ENCODE data around the gene APEH.

APEH gene

DNA sequence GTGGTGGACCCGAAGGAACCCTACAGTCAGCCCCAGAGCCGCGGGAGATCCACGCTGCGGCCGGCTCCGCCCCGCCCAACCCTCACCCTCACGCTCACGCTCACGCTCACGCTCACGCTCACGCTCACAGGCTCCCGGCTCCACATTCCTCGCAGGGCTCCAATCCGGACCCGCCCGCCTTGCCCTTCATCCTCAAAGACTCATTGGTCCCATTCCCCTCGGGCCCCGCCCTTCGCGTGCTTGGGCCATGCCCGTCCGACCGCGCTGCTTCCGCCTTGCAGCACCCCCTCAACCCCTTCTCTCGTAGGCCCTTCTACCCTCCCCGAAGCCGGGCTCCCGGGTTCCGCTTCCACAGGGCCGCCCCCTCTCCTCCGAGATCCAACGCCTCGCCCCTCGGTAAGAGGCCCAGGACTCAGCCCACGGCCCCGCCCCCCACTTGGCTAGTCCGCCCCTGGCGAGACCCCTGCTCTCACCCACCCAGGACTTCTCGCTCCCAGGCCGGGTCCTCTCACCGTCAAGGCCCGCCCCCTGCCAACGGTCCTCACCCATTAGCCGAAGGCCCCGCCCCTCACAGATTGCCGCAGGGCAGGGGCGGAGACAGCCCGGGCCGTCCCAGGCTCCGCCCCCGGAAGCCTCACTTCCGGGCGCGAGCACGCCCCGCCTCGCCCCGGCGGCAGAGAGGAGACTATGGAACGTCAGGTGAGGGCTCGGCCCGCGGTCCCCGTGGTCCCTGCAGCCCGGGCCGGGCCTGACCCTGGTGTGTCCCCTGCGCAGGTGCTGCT lies at the start of gene APEH:
TSS of gene APEH (plus strand) at position 637 of the 782 bp plus-strand sequence. CDS start at position 688, 51 bp downstream.
- no peak for DNase-seq

DNA sequence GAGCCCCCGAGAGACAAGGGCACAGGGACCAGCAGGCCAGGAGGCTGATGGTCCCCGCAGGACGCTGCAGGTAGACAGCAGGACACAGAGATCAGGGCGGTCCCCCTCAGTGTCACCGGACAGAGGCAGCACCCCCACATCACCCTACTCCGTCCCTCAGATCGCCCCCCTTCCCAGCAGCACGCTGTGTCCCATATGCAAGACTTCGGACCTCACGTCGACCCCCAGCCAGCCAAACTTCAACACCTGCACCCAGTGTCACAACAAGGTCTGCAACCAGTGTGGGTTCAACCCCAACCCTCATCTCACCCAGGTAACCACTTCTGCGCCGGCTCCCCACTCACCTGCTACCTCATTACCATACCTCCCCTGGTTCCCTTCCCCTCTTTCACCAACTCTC lies 49.1 kb upstream of the APEH start:
- DNase-seq: no peak

DNA sequence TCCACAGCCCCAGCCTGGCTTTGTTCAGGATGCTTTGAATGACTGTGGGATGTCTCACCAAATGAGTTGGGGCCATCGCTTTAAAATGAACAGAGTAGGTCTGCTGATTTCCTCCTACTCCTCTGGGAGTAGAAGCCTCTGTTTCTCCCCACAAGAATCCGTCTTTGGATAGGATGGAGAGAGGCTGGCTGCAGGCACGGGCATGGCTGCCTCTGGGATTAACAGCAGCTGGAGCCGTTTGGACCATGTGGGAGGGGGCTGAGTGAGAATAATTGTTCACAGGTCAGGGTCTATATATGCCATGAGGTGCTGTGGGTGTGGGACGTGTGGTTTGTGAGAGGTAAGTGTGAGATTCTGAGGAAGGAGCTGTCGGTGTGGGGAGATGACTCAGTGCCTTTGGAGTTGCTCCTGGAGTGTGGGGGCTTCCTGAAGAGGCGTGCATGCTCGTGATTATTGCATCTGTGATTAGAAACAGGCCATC lies 48.0 kb upstream of the APEH start:
- DNase-seq: no peak

DNA sequence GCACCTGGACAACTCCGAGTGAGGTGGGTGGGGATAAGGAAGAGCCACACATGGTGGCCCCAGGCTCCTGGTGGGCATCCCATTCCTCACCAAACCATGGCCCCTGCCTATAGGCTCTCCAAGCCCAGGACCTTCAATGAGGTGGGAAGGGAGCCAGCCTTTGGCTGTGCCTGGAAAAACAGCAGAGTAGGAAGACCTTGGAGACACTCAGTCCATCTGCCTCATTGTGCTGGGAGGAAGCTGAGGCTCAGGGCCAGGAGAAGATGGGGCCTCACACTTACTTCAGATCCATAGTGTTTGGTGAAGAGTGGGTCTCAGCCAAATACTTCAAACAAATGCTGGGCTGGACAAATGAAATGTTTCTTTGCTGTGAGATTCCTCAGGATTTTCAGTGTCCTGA lies 47.4 kb upstream of the APEH start:
- DNase-seq: no peak

DNA sequence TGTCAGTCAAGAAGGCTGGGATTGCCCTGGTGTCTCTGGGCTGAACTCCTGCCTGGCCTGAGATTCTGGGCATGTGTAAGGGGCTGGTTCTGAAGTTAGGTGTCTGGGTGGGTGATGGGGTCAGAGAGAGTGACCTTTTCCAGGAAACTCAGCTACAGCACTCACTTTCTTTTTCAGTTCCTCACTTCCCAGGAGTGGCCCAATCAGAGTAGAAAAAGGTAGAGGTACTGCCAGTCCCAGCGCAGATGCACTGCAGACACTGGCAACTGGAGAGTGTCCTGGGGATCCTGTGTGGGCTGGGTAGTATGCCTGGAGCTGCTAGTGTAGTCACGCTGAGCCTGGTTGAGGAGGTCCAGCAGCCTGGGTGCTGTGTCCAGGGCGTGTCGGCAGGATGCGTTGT lies 46.5 kb upstream of the APEH start:
- no peak for DNase-seq

DNA sequence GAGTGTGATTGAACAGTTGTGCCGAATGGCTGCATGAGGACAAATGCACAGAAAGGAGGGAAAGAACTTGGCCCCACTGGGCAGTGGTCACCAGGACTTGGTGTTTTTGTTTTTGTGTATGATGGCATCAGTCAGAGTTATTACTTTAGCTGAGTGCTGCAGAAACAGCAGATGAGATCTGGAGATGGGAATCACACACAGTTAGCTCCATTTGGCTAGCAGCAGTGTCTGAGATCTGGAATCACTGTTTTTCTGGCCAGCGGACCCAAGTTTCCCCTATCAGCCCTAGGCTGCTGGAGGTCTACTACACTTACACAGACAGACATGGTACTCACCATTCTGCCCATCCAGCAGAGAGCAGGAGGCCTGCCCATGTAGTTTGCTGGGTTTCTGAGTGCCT lies 45.9 kb upstream of the APEH start:
- no peak for DNase-seq

DNA sequence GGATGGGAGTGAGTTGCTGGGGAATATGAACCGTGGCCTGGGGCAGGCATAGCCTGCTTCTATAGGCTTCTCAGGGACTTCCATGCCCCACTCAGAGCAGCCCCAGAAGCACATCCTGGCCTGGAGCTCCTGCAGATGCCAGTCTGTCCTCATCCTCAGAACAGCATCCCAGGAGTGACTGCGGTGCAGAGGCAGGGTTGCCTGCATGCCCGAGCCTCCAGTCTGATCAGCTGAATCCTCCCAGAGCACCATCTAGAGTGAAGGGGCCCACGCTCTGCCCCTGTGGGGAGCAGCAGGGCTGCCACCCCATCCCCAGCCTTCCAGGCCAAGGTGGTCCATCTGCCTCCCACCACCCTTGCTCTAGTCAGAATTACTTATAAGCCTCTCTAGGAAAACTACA lies 44.7 kb upstream of the APEH start:
- no peak for DNase-seq

DNA sequence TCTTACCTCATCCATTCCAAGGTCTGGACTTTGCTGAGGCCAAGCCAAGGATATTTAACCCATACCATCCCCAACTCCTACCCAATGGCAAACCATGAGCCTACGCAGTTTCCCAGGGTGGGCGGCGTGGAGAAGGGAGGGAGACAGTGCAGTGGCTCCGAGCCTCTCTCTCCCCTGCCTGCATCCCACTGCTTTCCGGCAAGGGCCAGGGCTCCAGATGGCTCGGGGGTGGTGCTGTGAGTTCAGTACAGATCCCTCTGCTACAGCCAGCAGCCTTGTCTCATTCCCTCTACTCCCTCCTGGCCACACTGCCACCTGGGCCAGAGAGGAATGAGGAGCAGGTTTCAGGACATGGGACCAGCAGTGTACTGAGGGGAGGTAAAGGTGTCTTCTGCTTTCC lies 44.3 kb upstream of the APEH start:
- no peak for DNase-seq

DNA sequence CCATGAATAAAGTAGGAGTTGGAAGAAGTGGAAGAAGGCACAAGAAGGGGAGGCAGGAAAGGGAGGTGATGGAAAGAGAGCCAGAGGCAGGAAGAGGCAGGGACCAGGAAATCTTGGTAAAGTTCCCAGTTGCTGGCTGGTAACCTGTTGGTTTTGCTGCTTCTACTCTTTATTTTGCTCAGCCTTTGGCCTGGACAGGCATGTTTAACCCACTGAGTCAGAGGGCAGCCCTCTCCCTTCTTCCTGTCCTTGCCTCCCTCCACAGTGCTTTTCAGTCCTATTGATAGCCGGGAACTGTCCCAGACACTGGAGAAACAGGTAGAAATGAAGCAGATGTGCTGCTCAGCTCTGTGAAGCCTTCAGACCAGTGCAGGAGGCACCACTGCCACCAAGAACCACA lies 43.4 kb upstream of the APEH start:
- DNase-seq: no peak

DNA sequence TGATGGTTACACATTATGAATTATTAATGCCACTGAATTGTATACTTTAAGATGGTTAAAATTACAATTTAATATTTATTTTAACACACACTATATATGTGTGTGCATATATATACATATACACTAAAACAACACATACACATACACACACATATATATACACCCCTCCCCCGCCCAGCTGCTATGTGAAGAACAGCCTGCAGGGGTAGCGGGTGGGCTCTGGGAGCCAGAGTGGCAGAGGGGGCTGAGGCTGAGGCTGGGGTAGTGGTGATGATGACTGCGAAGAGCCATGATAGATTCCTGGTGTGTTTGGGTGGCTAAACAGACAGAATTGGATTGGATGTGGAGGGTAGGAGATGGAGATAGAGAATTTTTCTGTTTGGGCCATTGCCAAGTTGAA lies 39.4 kb upstream of the APEH start:
- DNase-seq: no peak

DNA sequence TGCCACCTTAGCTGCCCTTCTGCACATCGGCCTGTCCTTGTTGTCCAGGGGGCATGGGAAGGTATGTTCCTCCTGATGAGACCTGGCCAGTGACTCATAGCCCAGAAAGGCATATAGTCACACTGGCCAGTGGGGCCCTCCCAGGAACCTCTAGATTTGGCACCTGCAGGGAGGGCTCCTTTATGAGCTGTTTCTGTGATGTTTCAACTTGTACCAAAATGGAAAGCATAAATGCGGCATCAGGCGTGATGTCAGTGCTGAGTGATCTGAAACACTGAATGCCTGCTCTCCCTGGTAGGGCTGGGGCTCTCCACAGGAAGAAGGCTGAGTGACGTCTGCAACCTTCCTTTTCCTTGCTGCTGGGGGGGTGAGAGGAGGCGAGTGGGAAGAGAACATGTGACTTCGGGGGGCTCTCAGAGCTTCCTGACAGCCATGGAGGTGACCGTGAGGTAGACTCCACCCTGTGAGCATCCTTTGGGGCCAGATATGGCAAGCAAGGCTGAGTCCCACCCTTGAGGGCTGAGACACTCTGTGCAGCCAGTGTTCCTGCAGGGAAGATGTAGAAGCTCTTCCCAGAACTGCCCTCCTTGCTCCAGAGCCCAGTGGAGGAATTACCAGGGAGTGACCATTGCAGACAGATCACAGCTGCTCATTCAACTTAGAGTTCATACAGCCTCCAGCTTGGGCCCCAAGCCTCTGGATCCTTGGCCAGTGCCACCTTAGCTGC lies 37.1 kb upstream of the APEH start:
- DNase-seq: no peak

DNA sequence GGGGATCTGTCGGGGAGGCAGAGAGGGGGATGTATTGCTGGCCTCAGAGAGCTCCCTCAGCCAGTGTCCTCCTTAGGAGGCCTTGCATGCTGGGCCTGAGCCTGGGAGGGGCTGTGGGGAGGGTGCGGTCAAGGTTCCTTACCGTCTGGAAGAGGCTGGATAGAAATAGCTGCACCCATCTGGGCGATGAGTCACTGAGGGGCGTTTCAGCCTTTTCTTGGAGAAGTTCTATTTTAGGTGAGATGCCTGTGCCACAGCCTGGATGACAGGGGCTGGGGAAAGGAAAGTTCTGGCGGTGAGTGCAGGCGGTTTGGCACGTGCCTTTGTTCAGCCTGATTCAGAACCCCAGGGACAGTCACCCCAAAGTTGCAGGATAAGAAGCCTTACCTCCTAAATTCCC lies 35.7 kb upstream of the APEH start:
- DNase-seq: no peak

DNA sequence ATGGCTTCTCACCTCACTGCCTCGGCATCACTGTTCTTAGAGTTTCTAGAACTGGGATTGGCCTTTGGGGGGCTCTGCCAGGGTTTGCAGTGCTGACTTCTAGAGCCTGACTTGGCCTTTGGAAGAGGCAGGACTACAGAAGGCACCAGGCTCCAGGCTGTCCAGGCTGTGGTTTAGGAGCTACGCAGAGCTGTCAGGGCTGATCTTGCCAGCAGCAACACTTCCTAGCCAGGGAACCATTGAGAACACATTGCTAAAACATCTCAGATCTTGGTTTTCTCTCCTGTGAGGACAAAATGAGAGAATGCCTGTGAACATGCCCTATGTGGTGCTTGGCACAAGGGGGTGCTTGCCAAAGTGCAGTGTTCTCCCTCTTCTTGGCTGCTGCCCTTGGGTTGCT lies 34.6 kb upstream of the APEH start:
- no peak for DNase-seq

DNA sequence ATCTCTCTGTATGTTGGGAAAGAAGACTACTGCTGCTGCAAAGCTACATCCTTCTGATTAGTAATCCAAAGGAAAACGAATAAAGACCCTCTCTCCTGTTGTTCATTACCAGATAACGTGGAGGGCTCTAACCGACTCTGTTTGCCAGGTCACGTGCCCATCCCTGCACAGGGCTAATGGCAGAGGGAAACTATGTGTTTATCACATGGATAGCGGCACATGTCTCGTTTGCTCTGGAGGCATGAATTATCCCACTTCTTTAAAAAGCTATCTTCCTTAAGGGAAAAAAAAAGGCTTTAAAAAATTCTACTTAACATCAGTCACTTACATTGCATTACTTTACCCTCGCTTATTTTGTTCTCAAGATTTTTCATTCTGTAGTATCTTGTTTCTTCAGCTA lies 32.9 kb upstream of the APEH start:
- DNase-seq: no peak

DNA sequence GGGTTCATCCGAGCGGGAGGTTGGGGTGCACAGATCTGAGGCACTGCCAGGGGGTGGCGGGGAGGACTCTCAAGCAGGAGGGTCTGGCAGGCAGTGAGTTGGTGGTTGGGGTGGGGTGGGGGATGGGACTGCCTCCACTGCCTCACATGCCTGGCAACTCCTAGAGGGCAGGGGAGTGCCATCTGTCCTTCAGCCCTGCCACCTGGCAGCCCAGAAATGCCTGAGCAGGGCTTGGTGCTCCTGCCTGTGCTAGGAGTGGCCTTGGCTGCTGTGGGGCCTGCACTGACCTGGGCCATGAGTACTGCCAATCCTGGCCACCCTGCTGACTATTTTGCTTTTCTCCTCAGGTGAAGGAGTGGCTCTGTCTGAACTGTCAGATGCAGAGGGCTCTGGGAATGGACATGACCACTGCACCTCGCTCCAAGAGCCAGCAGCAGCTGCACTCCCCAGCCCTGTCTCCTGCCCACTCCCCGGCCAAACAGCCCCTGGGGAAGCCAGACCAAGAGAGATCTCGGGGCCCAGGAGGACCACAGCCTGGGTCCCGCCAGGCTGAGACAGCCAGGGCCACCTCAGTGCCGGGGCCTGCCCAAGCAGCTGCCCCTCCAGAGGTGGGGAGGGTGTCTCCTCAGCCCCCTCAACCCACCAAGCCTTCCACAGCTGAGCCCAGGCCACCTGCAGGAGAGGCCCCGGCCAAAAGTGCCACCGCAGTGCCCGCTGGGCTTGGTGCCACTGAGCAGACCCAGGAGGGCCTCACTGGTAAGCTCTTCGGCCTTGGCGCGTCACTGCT lies 32.0 kb upstream of the APEH start:
- DNase-seq: no peak

DNA sequence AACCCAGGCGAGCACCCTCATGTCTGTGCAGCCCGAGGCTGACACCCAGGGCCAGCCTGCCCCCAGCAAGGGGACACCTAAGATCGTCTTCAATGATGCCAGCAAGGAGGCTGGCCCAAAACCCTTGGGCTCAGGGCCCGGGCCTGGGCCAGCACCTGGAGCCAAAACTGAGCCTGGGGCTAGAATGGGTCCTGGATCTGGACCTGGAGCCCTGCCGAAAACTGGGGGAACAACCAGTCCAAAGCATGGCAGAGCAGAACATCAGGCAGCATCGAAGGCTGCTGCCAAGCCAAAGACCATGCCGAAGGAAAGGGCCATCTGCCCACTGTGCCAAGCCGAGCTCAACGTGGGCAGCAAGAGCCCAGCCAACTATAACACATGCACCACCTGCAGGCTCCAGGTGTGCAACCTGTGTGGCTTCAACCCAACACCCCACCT lies 31.4 kb upstream of the APEH start:
- no peak for DNase-seq

DNA sequence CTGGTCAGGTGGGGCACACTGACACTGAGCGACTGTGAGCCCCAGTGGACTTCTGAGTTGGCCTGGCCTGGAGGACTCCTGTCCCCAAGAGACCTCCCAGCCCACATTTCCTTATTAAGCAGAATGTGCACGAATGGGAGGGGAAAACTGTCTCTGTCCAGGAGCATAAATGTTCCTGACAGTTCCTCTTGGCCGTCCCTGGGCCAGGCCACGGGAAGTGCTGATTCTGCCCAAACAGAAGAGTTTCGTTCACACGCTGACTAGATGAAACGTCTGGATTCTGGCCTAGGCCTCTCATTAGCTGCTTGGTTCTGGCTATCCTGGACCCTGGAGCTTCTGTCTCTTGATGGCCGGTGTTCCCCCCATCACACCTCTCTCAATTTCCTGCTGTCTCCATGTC lies 29.5 kb upstream of the APEH start:
- no peak for DNase-seq

DNA sequence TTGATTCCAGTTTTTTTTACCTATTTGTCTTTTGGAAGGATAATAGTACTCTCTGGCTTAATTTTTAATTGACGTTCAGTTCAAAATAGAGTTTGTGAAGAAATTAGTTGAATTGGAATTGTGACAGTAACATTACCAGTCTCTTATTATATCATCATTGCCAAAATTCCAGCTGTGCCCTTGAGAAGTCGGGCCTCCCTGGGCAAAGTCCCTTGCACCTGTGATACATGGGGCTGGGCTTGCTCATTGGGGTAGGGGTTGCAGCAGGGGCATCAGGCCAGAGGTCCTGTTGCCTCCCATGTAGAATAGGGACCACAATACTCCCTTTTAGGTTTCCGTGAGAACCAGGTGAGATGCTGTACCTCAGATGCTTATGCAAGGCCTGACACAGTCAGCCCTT lies 27.9 kb upstream of the APEH start:
- DNase-seq: no peak

DNA sequence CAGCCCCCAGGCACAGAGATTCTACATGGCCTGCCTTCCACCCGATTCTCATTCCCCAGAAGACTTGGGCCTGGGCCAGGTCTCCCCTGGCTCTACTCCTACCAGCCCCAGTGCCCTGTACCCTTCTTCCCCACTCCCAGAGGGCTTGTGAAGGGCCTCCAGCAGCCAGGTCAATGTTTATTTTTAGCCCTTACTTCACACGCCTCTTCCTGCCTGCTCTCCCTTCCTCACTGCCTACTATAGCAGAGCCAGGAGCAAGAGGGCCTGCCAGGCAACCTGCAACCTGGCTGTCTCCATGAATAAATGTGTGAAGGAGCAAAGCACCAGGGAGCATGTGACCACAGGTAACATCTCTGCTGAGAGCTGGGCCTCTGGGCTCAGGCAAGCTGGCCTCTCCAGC lies 26.4 kb upstream of the APEH start:
- DNase-seq: no peak

DNA sequence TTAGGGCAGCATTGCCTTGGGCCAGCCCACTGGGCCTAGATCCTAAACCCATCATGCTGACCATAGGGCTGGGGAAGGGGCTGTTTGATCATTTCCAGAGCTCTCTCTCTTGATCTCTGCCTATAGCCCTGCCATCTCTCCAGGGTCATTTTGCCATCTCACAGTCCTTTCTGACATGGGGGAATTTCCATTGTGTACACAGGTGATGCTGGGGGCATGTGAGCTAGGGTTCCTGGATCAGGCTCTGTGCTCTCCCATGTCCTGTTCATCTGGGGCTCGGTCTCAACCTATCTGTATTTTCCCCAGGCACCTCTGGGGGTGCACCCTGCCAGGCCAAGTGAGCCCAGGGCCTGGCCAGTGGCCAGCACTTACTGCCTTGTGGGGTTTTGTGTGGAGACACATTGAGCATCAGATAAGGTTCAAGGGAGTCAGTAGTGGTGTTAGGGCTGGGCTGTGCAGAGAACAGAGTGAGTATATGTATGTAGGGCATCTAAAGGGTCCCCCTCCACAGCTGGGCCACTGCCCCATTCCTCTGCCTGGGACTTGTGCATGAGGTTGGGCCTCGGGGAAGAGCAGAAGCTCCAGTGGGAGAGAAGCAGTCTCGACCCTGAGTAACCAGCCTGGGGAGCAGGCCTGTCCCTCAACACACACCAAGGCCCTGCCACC lies 25.7 kb upstream of the APEH start:
- DNase-seq: no peak

DNA sequence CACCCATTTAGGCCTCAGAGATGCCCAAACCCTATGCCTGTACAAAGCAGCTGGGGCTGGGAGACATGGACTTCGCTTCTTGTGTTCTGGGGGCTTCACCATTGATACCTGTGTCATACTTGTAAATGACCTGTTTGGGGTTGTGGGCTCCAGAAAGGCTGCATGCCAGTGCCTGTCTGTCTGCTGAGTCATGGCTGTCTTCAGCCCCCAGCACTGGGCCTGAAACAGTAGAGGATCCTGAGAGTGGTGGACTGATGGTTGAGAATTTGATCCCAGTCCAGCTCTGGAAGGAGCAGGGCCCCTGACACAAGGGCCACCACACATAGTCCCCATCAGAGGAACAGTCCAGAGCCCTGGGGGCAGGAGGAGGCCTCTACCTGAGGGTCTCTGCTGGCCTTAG lies 24.6 kb upstream of the APEH start:
- no peak for DNase-seq

DNA sequence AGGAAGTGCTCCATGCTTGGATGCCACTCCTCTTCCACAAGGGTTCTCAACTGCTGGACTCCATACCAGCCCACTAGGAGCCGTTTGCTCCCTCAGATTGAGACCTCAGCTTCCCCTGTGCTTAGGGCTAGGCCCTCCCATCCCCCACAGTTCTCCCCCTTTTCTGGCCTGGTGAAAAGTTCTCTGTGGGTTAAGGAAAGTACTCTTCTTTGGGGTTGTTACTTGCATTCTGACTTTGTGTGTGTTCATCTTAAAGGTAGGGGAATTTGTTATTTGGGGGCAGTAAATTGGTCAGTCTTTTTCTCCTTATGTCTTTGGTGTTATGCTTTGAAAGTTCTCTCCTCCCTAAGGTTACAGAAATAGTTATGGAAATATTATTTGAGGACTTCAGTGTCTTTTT lies 24.0 kb upstream of the APEH start:
- DNase-seq: no peak

DNA sequence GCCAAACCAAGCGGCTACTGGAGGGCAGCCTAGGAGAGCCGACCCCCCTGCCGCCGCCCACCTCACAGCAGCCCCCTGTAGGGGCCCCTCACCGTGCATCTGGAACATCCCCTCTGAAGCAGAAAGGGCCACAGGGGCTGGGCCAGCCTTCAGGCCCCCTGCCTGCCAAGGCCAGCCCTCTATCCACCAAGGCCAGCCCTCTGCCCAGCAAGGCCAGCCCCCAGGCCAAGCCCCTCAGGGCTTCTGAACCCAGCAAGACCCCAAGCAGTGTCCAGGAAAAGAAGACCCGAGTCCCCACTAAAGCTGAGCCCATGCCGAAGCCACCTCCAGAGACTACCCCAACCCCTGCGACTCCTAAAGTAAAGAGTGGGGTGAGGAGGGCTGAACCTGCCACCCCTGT lies 23.5 kb upstream of the APEH start:
- no peak for DNase-seq
